ENCODE results near the gene MGMT.

DNA sequence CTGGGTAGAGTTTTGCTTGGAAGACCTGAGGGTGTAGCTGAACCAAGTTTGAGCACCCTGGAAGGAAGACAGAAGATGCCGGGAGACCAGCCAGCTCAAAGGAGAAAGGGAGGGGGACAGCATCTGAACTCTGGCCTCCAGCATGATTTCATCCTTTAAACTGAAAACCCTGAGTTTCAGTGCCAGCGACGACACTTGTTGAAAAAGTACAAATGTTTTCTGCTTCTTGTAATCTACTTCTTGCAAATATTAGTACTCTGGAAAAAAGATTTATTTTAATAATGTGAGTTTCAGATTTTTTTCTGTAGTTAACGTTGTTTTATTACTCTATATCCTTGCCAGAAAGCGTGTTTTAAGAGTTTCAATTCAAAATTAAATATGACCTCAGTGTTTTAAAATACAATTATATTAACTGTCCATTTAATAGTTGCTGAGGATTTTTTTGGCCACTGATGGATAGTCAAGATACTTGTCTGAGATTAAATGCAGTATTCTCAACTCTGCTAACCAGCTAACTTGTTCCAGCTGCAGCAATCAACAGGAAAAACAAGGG is 227.7 kb downstream of the MGMT start:
- TF ChIP-seq, protein P1, sequence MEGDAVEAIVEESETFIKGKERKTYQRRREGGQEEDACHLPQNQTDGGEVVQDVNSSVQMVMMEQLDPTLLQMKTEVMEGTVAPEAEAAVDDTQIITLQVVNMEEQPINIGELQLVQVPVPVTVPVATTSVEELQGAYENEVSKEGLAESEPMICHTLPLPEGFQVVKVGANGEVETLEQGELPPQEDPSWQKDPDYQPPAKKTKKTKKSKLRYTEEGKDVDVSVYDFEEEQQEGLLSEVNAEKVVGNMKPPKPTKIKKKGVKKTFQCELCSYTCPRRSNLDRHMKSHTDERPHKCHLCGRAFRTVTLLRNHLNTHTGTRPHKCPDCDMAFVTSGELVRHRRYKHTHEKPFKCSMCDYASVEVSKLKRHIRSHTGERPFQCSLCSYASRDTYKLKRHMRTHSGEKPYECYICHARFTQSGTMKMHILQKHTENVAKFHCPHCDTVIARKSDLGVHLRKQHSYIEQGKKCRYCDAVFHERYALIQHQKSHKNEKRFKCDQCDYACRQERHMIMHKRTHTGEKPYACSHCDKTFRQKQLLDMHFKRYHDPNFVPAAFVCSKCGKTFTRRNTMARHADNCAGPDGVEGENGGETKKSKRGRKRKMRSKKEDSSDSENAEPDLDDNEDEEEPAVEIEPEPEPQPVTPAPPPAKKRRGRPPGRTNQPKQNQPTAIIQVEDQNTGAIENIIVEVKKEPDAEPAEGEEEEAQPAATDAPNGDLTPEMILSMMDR (IDR thresholded peaks at IDR 0.05; ENCODE audit: extremely low read depth in 1 of 2, insufficient read depth in 1 of 2, low read depth in 1 of 2, low read length in 2 of 2) = no peak
- TF ChIP-seq POLR2AphosphoS5 (IDR thresholded peaks at IDR 0.05; ENCODE audit: insufficient read depth, low read depth, low read length) = no peak
- TF ChIP-seq POLR2A (IDR thresholded peaks at IDR 0.05; ENCODE audit: low read depth, low read length) = no peak
- TF ChIP-seq, protein P2, sequence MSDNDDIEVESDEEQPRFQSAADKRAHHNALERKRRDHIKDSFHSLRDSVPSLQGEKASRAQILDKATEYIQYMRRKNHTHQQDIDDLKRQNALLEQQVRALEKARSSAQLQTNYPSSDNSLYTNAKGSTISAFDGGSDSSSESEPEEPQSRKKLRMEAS (IDR thresholded peaks at IDR 0.05; ENCODE audit: insufficient read depth, insufficient read length) = no peak
- no peak for TF ChIP-seq EZH2 (IDR thresholded peaks at IDR 0.05; ENCODE audit: borderline replicate concordance, low read depth, low read length, severe bottlenecking)
- TF ChIP-seq JUN (IDR thresholded peaks at IDR 0.05; ENCODE audit: borderline replicate concordance, insufficient read depth, insufficient read length, low read depth) = no peak
- TF ChIP-seq MYC (IDR thresholded peaks at IDR 0.05; ENCODE audit: low read depth, low read length) = no peak
